Measurements from ENCODE around the gene TEX29.
A peak's percentile ranks its signal among the peaks of the same experiment; 100 is the strongest.

TEX29 gene

DNA sequence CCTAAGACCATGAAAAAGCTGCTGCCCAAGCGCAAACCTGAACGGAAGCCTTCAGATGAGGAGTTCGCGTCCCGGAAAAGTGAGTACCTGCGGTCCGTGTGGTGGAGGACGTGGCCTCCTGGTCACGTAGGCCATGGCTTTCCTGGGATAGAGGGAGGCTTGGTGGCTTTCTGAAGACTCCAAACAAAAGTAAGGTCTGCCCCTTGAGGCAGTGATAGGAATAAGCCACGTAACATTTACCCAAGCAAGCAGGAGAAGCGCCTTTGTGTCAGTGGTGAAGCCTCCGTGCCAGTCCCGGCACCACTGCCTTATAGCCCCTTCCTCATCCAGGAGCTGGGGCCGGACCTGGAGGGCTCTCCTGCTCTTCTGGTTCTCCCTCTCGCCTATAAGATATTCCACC is 34.3 kb upstream of the TEX29 start:
- Histone ChIP-seq H3K4me2 (no peak overlapping the region), H3K4me3 (no peak overlapping the region), H3K4me1 (peaks cover 14 to 23% (median 17%) of the 10 kb centered on the region in 10 experiments), H3K9me3 (replicated peaks in 1 of 11) (no peaks in the 10 kb centered on the region), H3K27ac (no peak overlapping the region), H4K20me1 (peaks cover 5 to 90% (median 44%) of the 10 kb centered on the region in 11 experiments; a peak in 16 of 22 replicates), H3K36me3 (peaks cover 88 to 100% (median 92%) of the 10 kb centered on the region in 11 experiments), H3K9ac (no peak overlapping the region), H3K27me3 (no peaks in the 10 kb centered on the region)
- TF ChIP-seq Cebpa-rat (IDR thresholded peaks at IDR 0.05): no peak

DNA sequence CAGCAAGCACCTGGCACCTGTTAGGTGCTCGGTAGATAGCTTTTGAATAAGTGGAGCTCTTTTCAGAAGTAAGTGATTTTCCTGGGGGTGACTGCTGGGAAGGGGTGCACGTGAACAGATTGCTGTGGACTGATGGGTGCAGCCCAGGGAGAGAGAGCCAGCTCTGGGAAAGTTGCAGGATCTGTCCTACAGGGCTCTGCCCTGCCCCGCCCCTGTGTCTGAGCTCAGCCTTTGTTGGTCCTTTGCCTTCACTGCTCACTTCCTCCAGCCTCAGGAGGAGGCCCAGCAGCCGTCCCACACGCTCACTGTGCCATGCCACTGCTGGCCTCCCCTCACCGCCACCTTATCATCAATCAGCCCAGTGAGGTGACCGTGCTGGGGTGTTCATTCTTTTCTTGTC is 33.7 kb upstream of the TEX29 start:
- Histone ChIP-seq H3K9me3 (replicated peaks in 1 of 11) (no peaks in the 10 kb centered on the region), H3K27ac (no peak overlapping the region), H3K27me3 (no peaks in the 10 kb centered on the region), H3K4me1 (peaks cover 8 to 17% (median 11%) of the 10 kb centered on the region in 10 experiments), H3K4me2 (no peak overlapping the region), H3K9ac (no peak overlapping the region), H3K4me3 (no peak overlapping the region), H3K36me3 (peaks cover 94 to 100% (median 95%) of the 10 kb centered on the region in 11 experiments), H4K20me1 (peaks cover 5 to 89% (median 41%) of the 10 kb centered on the region in 11 experiments; a peak in 16 of 22 replicates)
- TF ChIP-seq Cebpa-rat (IDR thresholded peaks at IDR 0.05): no peak

DNA sequence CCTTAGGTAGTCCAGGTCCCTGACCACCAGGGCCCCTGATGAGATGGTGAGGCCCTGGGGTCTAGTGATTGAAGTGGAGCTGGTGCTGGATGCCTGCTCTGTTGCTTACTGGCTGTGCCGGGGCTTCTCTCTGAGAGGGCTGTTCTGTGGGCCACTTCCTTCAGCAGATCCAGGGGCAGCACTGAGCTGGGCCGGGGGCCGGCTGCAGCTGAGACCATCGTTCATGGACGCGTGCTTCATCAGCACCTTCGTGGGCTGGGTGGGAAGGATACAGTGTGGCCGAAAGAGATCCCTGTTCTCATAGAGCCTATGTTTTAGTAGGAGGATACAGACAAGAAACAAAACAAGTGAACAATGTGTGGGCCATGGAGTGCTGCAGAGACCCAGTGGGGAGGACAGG is 33.2 kb upstream of the TEX29 start:
- Histone ChIP-seq H3K27ac (no peak overlapping the region), H3K4me1 (peaks cover 4 to 12% (median 7%) of the 10 kb centered on the region in 10 experiments), H3K9ac (no peak overlapping the region), H3K27me3 (no peaks in the 10 kb centered on the region), H4K20me1 (peaks cover 5 to 88% (median 38%) of the 10 kb centered on the region in 11 experiments; a peak in 16 of 22 replicates), H3K4me3 (no peak overlapping the region), H3K4me2 (no peak overlapping the region), H3K9me3 (replicated peaks in 1 of 11) (no peaks in the 10 kb centered on the region), H3K36me3 (peaks cover 97 to 100% (median 99%) of the 10 kb centered on the region in 11 experiments)
- no peak for TF ChIP-seq Cebpa-rat (IDR thresholded peaks at IDR 0.05)

DNA sequence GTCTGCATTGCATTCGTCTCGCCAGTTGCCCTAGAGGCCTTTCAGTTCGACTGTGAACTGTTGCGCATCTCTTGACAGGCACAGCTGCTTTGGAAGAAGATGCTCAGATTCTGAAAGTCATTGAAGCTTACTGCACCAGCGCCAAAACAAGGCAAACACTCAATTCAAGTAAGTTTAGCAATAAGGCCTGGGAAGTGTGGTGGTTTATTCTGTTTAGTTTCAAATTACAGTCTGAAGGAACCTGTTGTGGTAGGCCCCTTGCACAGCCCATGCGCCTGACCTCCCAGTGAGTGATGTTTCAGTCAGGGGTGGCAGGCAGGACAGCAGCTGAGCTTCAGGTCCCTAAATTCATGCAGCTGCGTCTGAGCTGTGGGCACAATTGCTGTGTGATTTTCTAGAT is 32.2 kb upstream of the TEX29 start:
- Histone ChIP-seq H3K36me3 (peaks cover 97 to 100% (median 100%) of the 10 kb centered on the region in 11 experiments), H3K4me2 (no peak overlapping the region), H3K4me1 (peaks cover 0 to 3% (median 0%) of the 10 kb centered on the region in 10 experiments; a peak in 2 of 20 replicates), H3K27ac (no peak overlapping the region), H3K4me3 (no peak overlapping the region), H3K9ac (no peak overlapping the region), H3K9me3 (replicated peaks in 1 of 11) (no peaks in the 10 kb centered on the region), H3K27me3 (no peaks in the 10 kb centered on the region), H4K20me1 (peaks cover 5 to 86% (median 45%) of the 10 kb centered on the region in 11 experiments; a peak in 16 of 22 replicates)
- TF ChIP-seq Cebpa-rat (IDR thresholded peaks at IDR 0.05): no peak

DNA sequence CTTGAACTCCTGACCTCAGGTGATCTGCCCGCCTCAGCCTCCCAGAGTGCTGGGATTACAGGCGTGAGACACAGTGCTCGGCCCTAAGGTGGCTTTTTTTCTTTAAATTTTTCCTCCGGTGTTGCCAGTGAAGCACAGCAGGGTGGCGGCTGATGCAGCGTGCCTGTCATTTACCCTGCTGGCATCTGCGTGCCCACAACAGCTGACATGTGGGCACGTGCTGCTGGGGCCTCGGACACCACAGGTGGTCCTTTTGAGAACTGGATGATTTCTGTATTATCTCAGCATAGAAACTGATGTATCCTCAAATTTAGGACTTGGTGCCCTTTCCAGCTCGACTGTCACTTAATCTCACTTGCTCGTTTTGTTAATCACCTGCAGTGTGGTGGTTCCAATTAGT is 31.2 kb upstream of the TEX29 start:
- Histone ChIP-seq H4K20me1 (peaks cover 5 to 86% (median 44%) of the 10 kb centered on the region in 11 experiments; a peak in 16 of 22 replicates), H3K27ac (no peak overlapping the region), H3K27me3 (no peaks in the 10 kb centered on the region), H3K9ac (no peak overlapping the region), H3K4me3 (no peak overlapping the region), H3K9me3 (replicated peaks in 1 of 11) (no peaks in the 10 kb centered on the region), H3K36me3 (peaks cover 96 to 100% (median 100%) of the 10 kb centered on the region in 11 experiments), H3K4me2 (no peak overlapping the region), H3K4me1 (0 out of 20 replicates have a peak, but pooled peaks cover 0 to 3% (median 0%) of the 10 kb centered on the region in 10 experiments)
- TF ChIP-seq Cebpa-rat (IDR thresholded peaks at IDR 0.05): no peak

DNA sequence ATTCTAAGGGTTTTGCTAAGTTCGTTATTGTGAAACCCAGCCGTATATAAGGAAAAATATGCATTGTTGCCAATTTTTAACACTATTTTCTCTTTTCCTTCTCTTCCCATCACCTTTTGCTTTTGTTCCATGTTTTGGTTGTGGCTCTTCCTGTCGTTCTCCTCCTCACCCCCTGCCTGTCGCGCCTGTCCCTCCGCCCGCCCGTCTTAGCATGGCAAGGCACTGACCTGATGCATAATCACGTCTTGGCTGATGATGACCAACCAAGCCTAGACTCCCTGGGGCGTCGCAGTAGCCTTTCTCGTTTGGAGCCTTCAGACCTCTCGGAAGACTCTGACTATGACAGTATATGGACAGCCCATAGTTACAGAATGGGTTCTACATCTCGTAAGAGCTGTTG is 28.5 kb upstream of the TEX29 start:
- no peak for TF ChIP-seq Cebpa-rat (IDR thresholded peaks at IDR 0.05)
- Histone ChIP-seq H3K36me3 (peaks cover 81 to 100% (median 95%) of the 10 kb centered on the region in 11 experiments), H3K9ac (no peak overlapping the region), H3K4me1 (peaks cover 7 to 20% (median 13%) of the 10 kb centered on the region in 10 experiments), H3K9me3 (replicated peaks in 1 of 11) (no peaks in the 10 kb centered on the region), H3K27ac (no peak overlapping the region), H3K4me2 (no peak overlapping the region), H3K27me3 (no peaks in the 10 kb centered on the region), H3K4me3 (no peak overlapping the region), H4K20me1 (peaks cover 5 to 86% (median 36%) of the 10 kb centered on the region in 11 experiments; a peak in 18 of 22 replicates)

DNA sequence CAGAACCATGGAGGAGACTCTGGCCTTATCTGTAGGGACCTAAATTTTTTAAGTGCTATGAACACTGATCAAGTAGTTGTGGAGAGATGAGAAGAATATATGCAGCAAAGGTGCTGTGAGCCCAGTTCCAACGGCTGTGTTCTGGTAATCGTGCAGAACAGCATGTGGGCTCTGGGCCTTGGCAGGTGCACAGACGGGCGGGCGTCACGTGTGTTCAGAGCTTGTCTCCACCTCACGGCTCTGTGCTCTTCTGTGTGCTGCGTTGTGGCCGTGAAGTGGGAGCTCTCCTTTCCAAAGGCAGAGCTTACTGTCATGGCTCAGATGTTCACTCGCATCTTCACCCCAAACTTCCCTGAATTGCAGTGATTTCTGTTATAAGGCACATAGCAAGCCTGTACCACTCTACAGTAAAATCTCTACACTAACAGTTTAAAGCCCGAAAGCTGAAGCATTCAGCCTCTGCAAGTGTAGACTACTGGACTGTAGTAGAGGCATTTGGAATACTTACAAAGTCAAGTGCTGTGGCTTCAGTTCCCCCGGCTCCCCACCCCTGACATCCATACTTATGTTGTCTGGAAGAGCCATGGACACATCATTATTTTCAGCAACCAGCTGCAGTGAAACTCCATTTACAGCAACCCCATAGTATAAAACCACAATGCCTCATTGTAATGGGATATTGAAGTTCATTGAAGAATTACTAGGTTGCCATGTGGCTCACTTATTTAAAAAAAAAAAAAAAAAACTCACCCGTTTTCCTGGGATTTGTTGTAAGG is 27.5 kb upstream of the TEX29 start:
- no peak for TF ChIP-seq Cebpa-rat (IDR thresholded peaks at IDR 0.05)
- peaks cover 71 to 100% (median 95%) of the 10 kb centered on the region in 11 experiments for H3K36me3 ChIP-seq

DNA sequence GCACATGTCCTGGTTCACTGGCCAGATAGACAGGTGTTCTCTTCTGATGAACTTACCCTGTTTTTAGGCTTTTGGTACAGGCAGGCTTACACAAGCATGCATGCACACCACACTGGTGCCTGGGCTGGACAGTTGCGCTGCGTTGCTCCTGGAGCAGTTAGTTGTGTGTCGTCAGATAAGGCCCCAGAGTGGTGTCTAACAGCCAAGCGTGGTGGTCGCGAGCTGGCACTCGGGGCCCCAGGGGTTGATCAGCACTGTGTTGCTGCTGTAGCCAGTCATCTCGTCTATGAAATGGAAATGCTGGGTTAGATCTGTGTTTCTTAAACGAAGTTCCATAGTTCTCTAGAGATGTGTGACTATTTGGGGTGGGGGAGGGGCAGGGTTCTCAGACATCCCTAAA is 24.6 kb upstream of the TEX29 start:
- peak overlapping the region in 10 of 11 experiments; percentile 24 to 71 (median 49); a peak in 19 of 22 replicates for H3K4me2 ChIP-seq
- peaks cover 0 to 91% (median 27%) of the 10 kb centered on the region in 11 experiments; a peak in 14 of 22 replicates for H4K20me1 ChIP-seq
- H3K4me3 ChIP-seq: no peak overlapping the region
- H3K36me3 ChIP-seq: peaks cover 62 to 100% (median 94%) of the 10 kb centered on the region in 11 experiments
- no peak overlapping the region for H3K9ac ChIP-seq
- no peaks in the 10 kb centered on the region for H3K9me3 ChIP-seq (replicated peaks in 1 of 11)
- no peaks in the 10 kb centered on the region for H3K27me3 ChIP-seq
- peaks cover 7 to 17% (median 13%) of the 10 kb centered on the region in 10 experiments for H3K4me1 ChIP-seq
- TF ChIP-seq Cebpa-rat (IDR thresholded peaks at IDR 0.05): no peak
- no peak overlapping the region for H3K27ac ChIP-seq

More for the DNA sequence above, 27.5 kb upstream of the TEX29 start:
- Histone ChIP-seq H3K4me2 (no peak overlapping the region), H3K9me3 (replicated peaks in 1 of 11) (no peaks in the 10 kb centered on the region), H3K4me3 (no peak overlapping the region), H3K27ac (no peak overlapping the region), H4K20me1 (peaks cover 0 to 86% (median 31%) of the 10 kb centered on the region in 11 experiments; a peak in 15 of 22 replicates), H3K9ac (no peak overlapping the region), H3K4me1 (peaks cover 7 to 20% (median 13%) of the 10 kb centered on the region in 10 experiments), H3K27me3 (no peaks in the 10 kb centered on the region)

DNA sequence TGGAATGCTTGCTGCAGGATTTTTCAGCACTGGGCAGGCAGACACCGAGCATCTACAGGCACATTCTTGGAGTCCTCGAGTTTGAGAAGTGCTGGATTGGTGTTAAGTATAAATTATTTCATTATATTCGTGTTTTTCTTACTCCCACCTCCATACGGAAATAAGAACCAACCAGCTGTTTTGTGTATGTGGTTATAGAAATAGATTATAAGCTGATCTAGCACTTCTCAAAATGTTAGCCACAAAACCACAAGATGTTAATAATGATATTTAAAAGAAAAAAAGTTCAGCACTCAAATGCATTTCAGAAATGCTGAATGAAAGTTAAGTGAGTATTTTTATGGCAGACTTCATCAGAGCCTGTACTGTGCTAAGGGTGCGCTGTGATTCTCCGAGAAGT is 24.0 kb upstream of the TEX29 start:
- no peak for TF ChIP-seq Cebpa-rat (IDR thresholded peaks at IDR 0.05)
- Histone ChIP-seq H3K27me3 (no peaks in the 10 kb centered on the region), H3K4me1 (peaks cover 7 to 17% (median 13%) of the 10 kb centered on the region in 10 experiments), H3K36me3 (peaks cover 62 to 100% (median 94%) of the 10 kb centered on the region in 11 experiments), H3K4me3 (no peak overlapping the region), H4K20me1 (peaks cover 0 to 86% (median 24%) of the 10 kb centered on the region in 11 experiments; a peak in 14 of 22 replicates), H3K4me2 (peak overlapping the region in 10 of 11 experiments; percentile 24 to 71 (median 49); a peak in 20 of 22 replicates), H3K9me3 (replicated peaks in 1 of 11) (no peaks in the 10 kb centered on the region), H3K9ac (no peak overlapping the region; a peak in 1 of 22 replicates), H3K27ac (no peak overlapping the region)

All from BLaER1 treated with 17β-estradiol and CSF1 and Interleukin-3, amounts not matched to agents 10 nM and 100 nM (cell line).